ENCODE measurements around the gene S1PR2.
"Not testable (repeated sequence)": the region's sequence is repeated elsewhere in the genome, so short reads cannot be mapped to it uniquely, and the experiment has no call there.

S1PR2 gene

GRCh38 chr19:10243606-10244005, 12.5 kb upstream of the S1PR2 start:
- no peak for TF ChIP-seq ARNTL (CRISPR knock-in tag; IDR thresholded peaks at IDR 0.05; ENCODE audit: borderline replicate concordance, low read depth)
- no peak for TF ChIP-seq ZFP30 (CRISPR knock-in tag; IDR thresholded peaks at IDR 0.05)
- no peak for TF ChIP-seq POU6F1 (CRISPR knock-in tag; IDR thresholded peaks at IDR 0.05; ENCODE audit: borderline replicate concordance, low read depth)
- no peak for TF ChIP-seq CSRNP3 (CRISPR knock-in tag; IDR thresholded peaks at IDR 0.05)
- TF ChIP-seq ZNF70 (CRISPR knock-in tag; IDR thresholded peaks at IDR 0.05): no peak
- no peak for ATAC-seq

GRCh38 chr19:10241826-10242449, 10.8 kb upstream of the S1PR2 start:
- ATAC-seq: not testable (repeated sequence)

- ATAC-seq: no peak; the same call in 1 of the 3 replicates
- TF ChIP-seq TCF4 (CRISPR knock-in tag; IDR thresholded peaks at IDR 0.05; ENCODE audit: borderline replicate concordance) (no peak), ZC3H10 (CRISPR knock-in tag; IDR thresholded peaks at IDR 0.05) (no peak), CREB5 (CRISPR knock-in tag; IDR thresholded peaks at IDR 0.05; ENCODE audit: low read depth) (no peak), BACH2 (CRISPR knock-in tag; IDR thresholded peaks at IDR 0.05; ENCODE audit: borderline replicate concordance) (no peak)
Measured at GRCh38 chr19:10238172-10238783, 7.1 kb upstream of the S1PR2 start.

- ATAC-seq: no peak
Measured at GRCh38 chr19:10237702-10238101, 6.6 kb upstream of the S1PR2 start.

GRCh38 chr19:10235409-10235808, 4.3 kb upstream of the S1PR2 start:
- ATAC-seq: not testable (repeated sequence)

More at GRCh38 chr19:10237702-10238101, 6.6 kb upstream of the S1PR2 start:
- no peak for TF ChIP-seq RARB (CRISPR knock-in tag; IDR thresholded peaks at IDR 0.05)
- no peak for TF ChIP-seq ZFP3 (CRISPR knock-in tag; IDR thresholded peaks at IDR 0.05)
- no peak for TF ChIP-seq TSHZ2 (CRISPR knock-in tag; IDR thresholded peaks at IDR 0.05)

- ATAC-seq: no peak
- TF ChIP-seq ISL1 (CRISPR knock-in tag; IDR thresholded peaks at IDR 0.05) (no peak), CSRNP3 (CRISPR knock-in tag; IDR thresholded peaks at IDR 0.05) (no peak), RARB (CRISPR knock-in tag; IDR thresholded peaks at IDR 0.05) (no peak), TOX (CRISPR knock-in tag; IDR thresholded peaks at IDR 0.05; ENCODE audit: borderline replicate concordance) (no peak), ZNF8 (CRISPR knock-in tag; IDR thresholded peaks at IDR 0.05) (no peak), BACH2 (CRISPR knock-in tag; IDR thresholded peaks at IDR 0.05; ENCODE audit: borderline replicate concordance) (no peak)
Measured at GRCh38 chr19:10235003-10235402, 3.9 kb upstream of the S1PR2 start.

Measured in SK-N-SH treated with all-trans-retinoic acid at 6 μM for 48 hours (cell line).